ENCODE results near the gene MYL2.

MYL2 gene

GRCh38 chr12:110917467-110917866 lies 2.9 kb downstream of the MYL2 start:
- Histone ChIP-seq H3K27me3 (ENCODE audit: control insufficient read depth, insufficient read depth, low read length, poor library complexity, severe bottlenecking) (no peaks in the 10 kb centered on the region), H3K9me3 (ENCODE audit: control insufficient read depth, low read length) (no peaks in the 10 kb centered on the region), H3K4me3 (ENCODE audit: insufficient read depth, low read depth, low read length) (no peak overlapping the region), H3K36me3 (ENCODE audit: control insufficient read depth, insufficient read depth, low read length) (no peaks in the 10 kb centered on the region), H3K4me1 (ENCODE audit: control insufficient read depth, insufficient read depth, low read length) (peaks cover 1% of the 10 kb centered on the region), H3K27ac (ENCODE audit: insufficient read depth, low read depth, low read length, poor library complexity, severe bottlenecking) (no peak overlapping the region)
- WGBS, 2 experiments = 84 to 86% methylated on average over 5 of the region's 5 CpGs

- H3K36me3 ChIP-seq (ENCODE audit: control insufficient read depth, insufficient read depth, low read length) = no peaks in the 10 kb centered on the region
- 92 to 98% methylated on average over 3 of the region's 3 CpGs for WGBS, 2 experiments
- H3K9me3 ChIP-seq (ENCODE audit: control insufficient read depth, low read length) = no peaks in the 10 kb centered on the region
- no peak overlapping the region for H3K27ac ChIP-seq (ENCODE audit: insufficient read depth, low read depth, low read length, poor library complexity, severe bottlenecking)
- H3K4me1 ChIP-seq (ENCODE audit: control insufficient read depth, insufficient read depth, low read length) = no peaks in the 10 kb centered on the region
- no peaks in the 10 kb centered on the region for H3K27me3 ChIP-seq (ENCODE audit: control insufficient read depth, insufficient read depth, low read length, poor library complexity, severe bottlenecking)
- H3K4me3 ChIP-seq (ENCODE audit: insufficient read depth, low read depth, low read length) = no peak overlapping the region
Measured at GRCh38 chr12:110916295-110916875, 4.0 kb downstream of the MYL2 start.

GRCh38 chr12:110913119-110914056 lies 7.0 kb downstream of the MYL2 start:
- no peaks in the 10 kb centered on the region for H3K9me3 ChIP-seq (ENCODE audit: control insufficient read depth, low read length)
- H3K27me3 ChIP-seq (ENCODE audit: control insufficient read depth, insufficient read depth, low read length, poor library complexity, severe bottlenecking) = no peaks in the 10 kb centered on the region
- no peak overlapping the region for H3K27ac ChIP-seq (ENCODE audit: insufficient read depth, low read depth, low read length, poor library complexity, severe bottlenecking)
- no peaks in the 10 kb centered on the region for H3K36me3 ChIP-seq (ENCODE audit: control insufficient read depth, insufficient read depth, low read length)
- no peaks in the 10 kb centered on the region for H3K4me1 ChIP-seq (ENCODE audit: control insufficient read depth, insufficient read depth, low read length)
- no peak overlapping the region for H3K4me3 ChIP-seq (ENCODE audit: insufficient read depth, low read depth, low read length)
- WGBS, 2 experiments = 92 to 94% methylated on average over 12 to 14 of the region's 14 CpGs

- Histone ChIP-seq H3K36me3 (ENCODE audit: control insufficient read depth, insufficient read depth, low read length) (no peaks in the 10 kb centered on the region), H3K27ac (ENCODE audit: insufficient read depth, low read depth, low read length, poor library complexity, severe bottlenecking) (no peak overlapping the region), H3K4me3 (ENCODE audit: insufficient read depth, low read depth, low read length) (no peak overlapping the region), H3K27me3 (ENCODE audit: control insufficient read depth, insufficient read depth, low read length, poor library complexity, severe bottlenecking) (no peaks in the 10 kb centered on the region), H3K9me3 (ENCODE audit: control insufficient read depth, low read length) (no peaks in the 10 kb centered on the region), H3K4me1 (ENCODE audit: control insufficient read depth, insufficient read depth, low read length) (no peaks in the 10 kb centered on the region)
- WGBS, 2 experiments = 95 to 96% methylated on average over 6 of the region's 6 CpGs
Measured at GRCh38 chr12:110912263-110912662, 8.1 kb downstream of the MYL2 start.

- 76 to 80% methylated on average over 13 to 14 of the region's 14 CpGs for WGBS, 2 experiments
- Histone ChIP-seq H3K9me3 (ENCODE audit: control insufficient read depth, low read length) (no peaks in the 10 kb centered on the region), H3K4me1 (ENCODE audit: control insufficient read depth, insufficient read depth, low read length) (no peaks in the 10 kb centered on the region), H3K27ac (ENCODE audit: insufficient read depth, low read depth, low read length, poor library complexity, severe bottlenecking) (no peak overlapping the region), H3K4me3 (ENCODE audit: insufficient read depth, low read depth, low read length) (no peak overlapping the region), H3K27me3 (ENCODE audit: control insufficient read depth, insufficient read depth, low read length, poor library complexity, severe bottlenecking) (no peaks in the 10 kb centered on the region), H3K36me3 (ENCODE audit: control insufficient read depth, insufficient read depth, low read length) (no peaks in the 10 kb centered on the region)
Measured at GRCh38 chr12:110908377-110909152, 11.8 kb downstream of the MYL2 start.

- WGBS, 2 experiments = 80 to 82% methylated on average over 8 of the region's 8 CpGs
- H3K9me3 ChIP-seq (ENCODE audit: control insufficient read depth, low read length) = no peaks in the 10 kb centered on the region
- no peaks in the 10 kb centered on the region for H3K4me1 ChIP-seq (ENCODE audit: control insufficient read depth, insufficient read depth, low read length)
- H3K36me3 ChIP-seq (ENCODE audit: control insufficient read depth, insufficient read depth, low read length) = no peaks in the 10 kb centered on the region
- H3K27ac ChIP-seq (ENCODE audit: insufficient read depth, low read depth, low read length, poor library complexity, severe bottlenecking) = no peak overlapping the region
- H3K4me3 ChIP-seq (ENCODE audit: insufficient read depth, low read depth, low read length) = no peak overlapping the region
- H3K27me3 ChIP-seq (ENCODE audit: control insufficient read depth, insufficient read depth, low read length, poor library complexity, severe bottlenecking) = no peaks in the 10 kb centered on the region
Measured at GRCh38 chr12:110907583-110907982, 12.8 kb downstream of the MYL2 start.

- no peaks in the 10 kb centered on the region for H3K9me3 ChIP-seq (ENCODE audit: control insufficient read depth, low read length)
- 93% methylated on average over 4 of the region's 4 CpGs for WGBS, 2 experiments
- no peaks in the 10 kb centered on the region for H3K27me3 ChIP-seq (ENCODE audit: control insufficient read depth, insufficient read depth, low read length, poor library complexity, severe bottlenecking)
- no peaks in the 10 kb centered on the region for H3K4me1 ChIP-seq (ENCODE audit: control insufficient read depth, insufficient read depth, low read length)
- no peak overlapping the region for H3K4me3 ChIP-seq (ENCODE audit: insufficient read depth, low read depth, low read length)
- no peaks in the 10 kb centered on the region for H3K36me3 ChIP-seq (ENCODE audit: control insufficient read depth, insufficient read depth, low read length)
- no peak overlapping the region for H3K27ac ChIP-seq (ENCODE audit: insufficient read depth, low read depth, low read length, poor library complexity, severe bottlenecking)
Measured at GRCh38 chr12:110906985-110907384, 13.4 kb downstream of the MYL2 start.

- H3K4me3 ChIP-seq (ENCODE audit: insufficient read depth, low read depth, low read length) = no peak overlapping the region
- no peaks in the 10 kb centered on the region for H3K27me3 ChIP-seq (ENCODE audit: control insufficient read depth, insufficient read depth, low read length, poor library complexity, severe bottlenecking)
- H3K4me1 ChIP-seq (ENCODE audit: control insufficient read depth, insufficient read depth, low read length) = no peaks in the 10 kb centered on the region
- H3K9me3 ChIP-seq (ENCODE audit: control insufficient read depth, low read length) = no peaks in the 10 kb centered on the region
- 88 to 90% methylated on average over 5 of the region's 5 CpGs for WGBS, 2 experiments
- no peaks in the 10 kb centered on the region for H3K36me3 ChIP-seq (ENCODE audit: control insufficient read depth, insufficient read depth, low read length)
- no peak overlapping the region for H3K27ac ChIP-seq (ENCODE audit: insufficient read depth, low read depth, low read length, poor library complexity, severe bottlenecking)
Measured at GRCh38 chr12:110906516-110906915, 13.9 kb downstream of the MYL2 start.

- 84 to 86% methylated on average over 3 of the region's 3 CpGs for WGBS, 2 experiments
Measured at GRCh38 chr12:110906083-110906482, 14.3 kb downstream of the MYL2 start.

GRCh38 chr12:110903511-110903910 lies 16.9 kb downstream of the MYL2 start:
- H3K27me3 ChIP-seq (ENCODE audit: control insufficient read depth, insufficient read depth, low read length, poor library complexity, severe bottlenecking) = no peaks in the 10 kb centered on the region
- no peak overlapping the region for H3K27ac ChIP-seq (ENCODE audit: insufficient read depth, low read depth, low read length, poor library complexity, severe bottlenecking)
- H3K4me3 ChIP-seq (ENCODE audit: insufficient read depth, low read depth, low read length) = no peak overlapping the region
- 90 to 94% methylated on average over 4 of the region's 4 CpGs for WGBS, 2 experiments
- H3K36me3 ChIP-seq (ENCODE audit: control insufficient read depth, insufficient read depth, low read length) = no peaks in the 10 kb centered on the region
- H3K4me1 ChIP-seq (ENCODE audit: control insufficient read depth, insufficient read depth, low read length) = no peaks in the 10 kb centered on the region
- H3K9me3 ChIP-seq (ENCODE audit: control insufficient read depth, low read length) = no peaks in the 10 kb centered on the region

More at GRCh38 chr12:110906083-110906482, 14.3 kb downstream of the MYL2 start:
- H3K27ac ChIP-seq (ENCODE audit: insufficient read depth, low read depth, low read length, poor library complexity, severe bottlenecking) = no peak overlapping the region
- no peaks in the 10 kb centered on the region for H3K36me3 ChIP-seq (ENCODE audit: control insufficient read depth, insufficient read depth, low read length)
- no peaks in the 10 kb centered on the region for H3K4me1 ChIP-seq (ENCODE audit: control insufficient read depth, insufficient read depth, low read length)
- no peaks in the 10 kb centered on the region for H3K27me3 ChIP-seq (ENCODE audit: control insufficient read depth, insufficient read depth, low read length, poor library complexity, severe bottlenecking)
- H3K9me3 ChIP-seq (ENCODE audit: control insufficient read depth, low read length) = no peaks in the 10 kb centered on the region
- H3K4me3 ChIP-seq (ENCODE audit: insufficient read depth, low read depth, low read length) = no peak overlapping the region
